Measurements from ENCODE around the gene DSCAM.

DNA sequence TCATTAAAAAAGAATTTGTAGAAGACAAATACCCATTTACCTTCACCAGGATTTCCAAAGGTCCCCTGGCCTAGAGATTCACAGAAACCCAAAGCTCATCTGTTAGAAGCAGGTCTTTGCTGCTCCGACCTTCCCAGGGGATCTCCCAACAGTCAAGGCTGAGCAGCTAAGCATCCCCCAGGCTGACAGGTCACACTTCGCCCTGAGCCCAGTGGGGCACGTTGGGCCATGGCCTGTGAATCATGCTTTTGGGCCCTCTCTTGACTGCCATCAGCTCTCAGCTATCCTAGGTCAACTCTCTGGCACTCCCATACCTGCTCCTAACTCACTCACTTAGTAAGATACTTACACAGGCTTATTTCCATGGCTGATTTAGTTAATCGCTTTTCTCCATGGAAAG is 157.7 kb downstream of the DSCAM start:
- TF ChIP-seq, protein P1, sequence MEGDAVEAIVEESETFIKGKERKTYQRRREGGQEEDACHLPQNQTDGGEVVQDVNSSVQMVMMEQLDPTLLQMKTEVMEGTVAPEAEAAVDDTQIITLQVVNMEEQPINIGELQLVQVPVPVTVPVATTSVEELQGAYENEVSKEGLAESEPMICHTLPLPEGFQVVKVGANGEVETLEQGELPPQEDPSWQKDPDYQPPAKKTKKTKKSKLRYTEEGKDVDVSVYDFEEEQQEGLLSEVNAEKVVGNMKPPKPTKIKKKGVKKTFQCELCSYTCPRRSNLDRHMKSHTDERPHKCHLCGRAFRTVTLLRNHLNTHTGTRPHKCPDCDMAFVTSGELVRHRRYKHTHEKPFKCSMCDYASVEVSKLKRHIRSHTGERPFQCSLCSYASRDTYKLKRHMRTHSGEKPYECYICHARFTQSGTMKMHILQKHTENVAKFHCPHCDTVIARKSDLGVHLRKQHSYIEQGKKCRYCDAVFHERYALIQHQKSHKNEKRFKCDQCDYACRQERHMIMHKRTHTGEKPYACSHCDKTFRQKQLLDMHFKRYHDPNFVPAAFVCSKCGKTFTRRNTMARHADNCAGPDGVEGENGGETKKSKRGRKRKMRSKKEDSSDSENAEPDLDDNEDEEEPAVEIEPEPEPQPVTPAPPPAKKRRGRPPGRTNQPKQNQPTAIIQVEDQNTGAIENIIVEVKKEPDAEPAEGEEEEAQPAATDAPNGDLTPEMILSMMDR (IDR thresholded peaks at IDR 0.05 in 4 of 5, conservative IDR thresholded peaks at IDR 0.05 in 1 of 5): no peak
- no peak for TF ChIP-seq POLR2A (IDR thresholded peaks at IDR 0.05)
